Activated CD8-positive, alpha-beta memory T cell treated with anti-CD3 and anti-CD28 coated beads for 48 hours (primary cell): ENCODE data around the gene IGF1R.

ENCODE experiments used
- DNase-seq, 3 experiments: peaks; one replicate each; pipeline ENCODE4 v3.0.0-alpha.2; 2020; ENCODE audit warnings: low read depth in 2 of 3, low spot score in 2 of 3

Gene IGF1R

GRCh38 chr15:98703126-98703685 is 54.9 kb downstream of the IGF1R start:
- no peak for DNase-seq

DNA sequence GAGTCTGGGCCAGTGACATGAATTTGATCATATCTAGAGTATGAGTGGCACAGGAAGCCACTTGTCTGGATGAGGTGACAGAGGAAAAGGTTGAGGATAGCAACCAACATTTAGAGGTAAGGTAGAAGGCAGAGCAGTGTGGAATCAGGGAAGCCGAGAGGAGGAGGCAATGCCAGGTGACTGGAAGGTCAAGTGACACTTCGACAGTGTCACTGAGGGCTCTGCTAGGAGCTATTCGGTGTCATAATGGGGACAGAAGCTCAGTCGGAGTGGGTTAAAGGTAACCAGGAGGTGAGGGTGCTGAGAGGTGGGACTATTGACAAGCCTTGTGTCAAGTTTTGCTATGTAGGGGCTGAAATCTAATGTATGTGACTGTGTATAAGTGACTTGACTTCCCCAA is 56.7 kb downstream of the IGF1R start:
- DNase-seq, result no peak

- no peak for DNase-seq
These were observed 58.0 kb downstream of the IGF1R start for GRCh38 chr15:98706387-98706786.

DNA sequence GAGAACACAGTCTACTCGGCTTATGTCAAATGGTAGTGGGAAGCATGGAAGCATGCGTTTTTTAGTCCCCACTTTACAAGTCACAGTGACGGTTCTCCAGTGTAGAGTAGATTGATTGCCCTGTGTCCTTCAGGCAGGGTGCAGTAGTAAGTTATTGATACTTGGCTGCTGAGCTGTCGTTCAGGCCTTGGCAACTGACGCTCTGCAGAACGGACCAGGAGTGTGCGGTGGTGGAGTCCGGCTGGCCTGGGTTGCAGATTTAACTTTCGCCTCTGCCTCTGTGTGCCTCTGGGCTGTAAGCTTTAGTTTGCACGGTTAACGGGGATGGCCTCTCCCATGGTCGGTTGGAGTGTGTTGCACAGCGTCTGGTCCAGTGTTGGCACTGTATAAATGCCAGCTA is 58.6 kb downstream of the IGF1R start:
- no peak for DNase-seq

GRCh38 chr15:98708037-98708590 is 59.8 kb downstream of the IGF1R start:
- no peak for DNase-seq

GRCh38 chr15:98711810-98712209 is 63.5 kb downstream of the IGF1R start:
- no peak for DNase-seq

DNA sequence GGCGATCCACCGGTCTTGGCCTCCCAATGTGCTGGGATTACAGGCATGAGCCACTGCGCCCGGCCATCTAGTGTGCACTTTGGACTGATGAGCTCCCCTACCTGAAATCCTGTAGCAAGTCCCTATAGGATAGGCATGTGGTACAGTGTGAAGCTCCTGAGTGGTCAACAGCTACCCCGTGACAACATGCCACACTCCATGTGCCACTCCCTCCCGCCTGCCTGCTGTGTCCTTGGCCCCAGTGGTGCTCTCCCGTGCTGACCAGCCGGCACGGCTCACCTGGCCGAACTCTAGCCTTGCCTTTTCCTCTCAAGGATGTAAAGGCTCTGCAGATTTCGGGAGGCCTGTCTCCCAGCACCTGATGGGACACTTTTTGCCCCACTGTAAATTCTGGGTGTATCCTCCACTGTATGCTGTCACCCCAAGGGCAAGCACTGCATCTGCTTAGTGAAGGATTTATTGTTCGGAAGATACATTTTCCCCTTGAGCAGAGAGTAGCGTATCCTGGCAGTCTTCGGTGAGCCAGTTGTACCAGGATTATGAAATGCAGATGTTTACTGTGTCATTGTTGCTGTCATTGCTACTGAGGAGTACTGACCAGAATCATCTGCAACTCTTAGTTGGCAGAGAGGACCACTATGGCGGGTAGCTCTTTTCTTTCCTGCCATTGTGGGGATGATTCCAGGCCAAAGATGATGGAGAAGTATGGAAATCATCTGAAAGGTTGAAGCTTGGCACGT is 64.7 kb downstream of the IGF1R start:
- no peak for DNase-seq

- no peak for DNase-seq
These were observed 65.3 kb downstream of the IGF1R start for GRCh38 chr15:98713585-98714001.

GRCh38 chr15:98714922-98715321 is 66.6 kb downstream of the IGF1R start:
- no peak for DNase-seq

- no peak for DNase-seq
These were observed 67.1 kb downstream of the IGF1R start for GRCh38 chr15:98715401-98715800.

DNA sequence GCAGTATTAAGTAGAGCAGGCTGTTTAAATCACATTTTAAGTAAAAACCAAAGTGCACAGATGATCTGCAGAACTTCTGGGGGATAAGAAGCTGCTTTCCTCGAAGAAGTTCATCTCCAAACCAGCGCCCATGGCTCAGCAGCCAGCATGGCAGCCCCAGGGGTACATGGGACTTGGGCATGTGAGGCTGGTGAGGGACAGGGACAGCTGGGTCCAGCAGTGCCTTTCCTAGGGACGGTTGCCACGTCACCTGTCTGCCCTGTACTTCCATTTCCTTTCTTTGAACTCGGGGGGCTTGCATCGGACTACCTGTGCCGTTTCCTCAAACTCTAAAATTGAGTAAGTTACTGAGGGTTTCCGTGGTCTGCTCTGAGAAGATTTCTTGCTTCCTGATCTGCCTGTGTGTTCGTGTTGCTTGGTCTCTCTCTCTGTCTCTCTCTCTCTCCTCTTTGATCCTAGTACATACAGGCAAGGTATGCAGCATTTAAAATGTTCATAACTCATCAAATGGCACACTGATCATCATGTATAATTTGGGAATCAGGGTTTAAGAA is 67.6 kb downstream of the IGF1R start:
- DNase-seq, result no peak

DNA sequence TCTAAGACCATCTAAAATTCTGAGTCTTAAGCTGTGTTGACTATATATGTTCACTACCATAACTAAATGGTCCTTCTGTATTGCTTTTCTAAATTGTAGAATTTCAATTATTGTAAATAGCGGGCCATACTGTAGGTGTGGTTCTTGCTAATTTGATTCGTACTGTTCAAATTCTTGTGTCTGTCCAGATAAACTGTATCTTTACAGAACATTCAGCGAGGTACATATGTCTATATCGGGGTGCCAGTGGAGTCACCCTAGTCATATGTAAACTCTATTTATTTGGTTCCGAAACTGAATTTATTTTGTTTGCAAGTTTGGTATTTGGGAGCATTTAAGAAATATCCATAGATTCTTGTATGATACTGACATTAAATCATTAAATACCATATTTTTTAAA is 69.0 kb downstream of the IGF1R start:
- no peak for DNase-seq

DNA sequence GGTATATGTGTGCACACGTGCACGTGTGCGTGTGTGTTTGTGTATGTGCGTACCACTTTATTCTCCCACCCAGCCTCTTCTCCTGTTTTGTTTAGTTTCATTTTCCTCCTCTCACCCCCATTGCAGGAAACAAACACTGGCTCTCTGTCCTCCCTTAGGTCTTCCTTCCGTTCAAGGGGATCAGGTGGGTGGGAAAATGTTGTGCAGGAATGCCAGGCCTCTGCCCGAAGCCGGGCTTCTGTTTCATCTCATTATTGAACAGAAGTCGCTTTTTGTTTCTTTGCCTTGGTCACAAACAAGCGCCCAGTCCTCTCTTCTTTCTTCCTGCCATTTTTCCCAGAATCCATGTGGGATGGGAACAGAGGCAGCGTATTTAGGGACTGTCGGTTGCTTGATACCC is 69.6 kb downstream of the IGF1R start:
- DNase-seq, result no peak

GRCh38 chr15:98718426-98719136 is 70.2 kb downstream of the IGF1R start:
- no peak for DNase-seq

- DNase-seq, result no peak
These were observed 70.9 kb downstream of the IGF1R start for GRCh38 chr15:98719137-98719740.

- DNase-seq, result no peak
These were observed 71.7 kb downstream of the IGF1R start for GRCh38 chr15:98720031-98720430.

- DNase-seq, result no peak
These were observed 72.5 kb downstream of the IGF1R start for GRCh38 chr15:98720577-98721565.

- DNase-seq, result no peak
These were observed 73.9 kb downstream of the IGF1R start for GRCh38 chr15:98722209-98722608.

- DNase-seq, result no peak
These were observed 74.3 kb downstream of the IGF1R start for GRCh38 chr15:98722645-98723044.

DNA sequence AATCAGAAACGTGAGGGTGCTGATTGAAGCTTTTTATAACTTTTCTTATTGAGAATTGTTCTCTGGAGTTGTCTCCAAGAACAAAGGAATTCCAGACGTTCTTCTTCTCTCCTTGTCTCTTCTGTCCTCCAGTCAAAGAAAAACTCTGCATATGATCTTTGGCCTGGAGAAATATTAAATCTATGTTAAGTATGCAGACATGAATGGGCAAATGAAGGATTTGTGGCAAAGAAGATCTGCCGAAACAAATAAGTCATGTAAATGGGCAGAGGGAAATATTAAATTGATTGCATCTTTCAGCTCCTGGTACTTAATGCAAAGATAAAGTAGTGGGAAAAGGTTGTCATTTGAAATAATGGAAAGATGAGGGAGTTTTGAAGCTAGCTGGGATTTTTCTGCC is 74.9 kb downstream of the IGF1R start:
- DNase-seq, result no peak
